HepG2 (cell line): ENCODE data around the gene HS3ST5. TPM values are rescaled to one million over a fixed set of nuclear protein-coding genes. Genes with fewer than 3 reads are reported as not detected.
A peak's percentile ranks its signal among the peaks of the same experiment; 100 is the strongest.

Source experiments
- ZNF292 ChIP-seq: sonication (generic); formaldehyde crosslinking; IDR thresholded peaks from 2 replicates; pipeline ENCODE4 v1.8.1; 2022; ENCODE audit warnings: mild to moderate bottlenecking, low read depth, missing genetic modification reagents, borderline replicate concordance
- polyA plus RNA-seq, 8 experiments: library from polyadenylated mRNA; depleted of rRNA in 3 of 8; stranded (reverse) in 7 of 8; unstranded in 1 of 8; fragments of >200 nt; fragmentation: Illumina TruSeq in 4 of 8; extraction: Trizol in 4 of 8; gene quantifications; 2 replicates each; pipeline versions ENCODE4 v1.2.1 to v1.2.3, GENCODE V29; 2011 to 2016; ENCODE audit warnings: low read depth in 4 of 8, missing spikeins in 1 of 8, mixed read lengths in 1 of 8; ENCODE audit not compliant: insufficient read depth in 1 of 8
- total RNA-seq, 5 experiments: library from RNA; depleted of rRNA; stranded (reverse); fragments of >200 nt; fragmentation: Illumina TruSeq; extraction: Trizol; gene quantifications; 2 replicates each; pipeline ENCODE4 v1.2.3, GENCODE V29; 2016; ENCODE audit warnings: low read depth in 1 of 5
- TF ChIP-seq, protein P1 (sequence below): sonication (generic); formaldehyde crosslinking; IDR thresholded peaks from 2 replicates; pipeline ENCODE4 v1.8.0; 2022; ENCODE audit warnings: mild to moderate bottlenecking, missing genetic modification reagents
- TF ChIP-seq, protein P2 (sequence below): sonication (generic); formaldehyde crosslinking; IDR thresholded peaks from 2 replicates; pipeline ENCODE4 v1.5.0; 2020; ENCODE audit warnings: mild to moderate bottlenecking, missing genetic modification reagents
- TF ChIP-seq, protein P3 (sequence below): sonication (generic); formaldehyde crosslinking; conservative IDR thresholded peaks from 2 replicates; pipeline ENCODE4 v1.4.0; 2020; ENCODE audit warnings: mild to moderate bottlenecking, missing genetic modification reagents, moderate library complexity

HS3ST5 gene
- total and polyA plus RNA-seq, 2 of the 13 experiments (the other 11 are each of a cell fraction or from before 2014, with no cell fraction given) = 1.1 to 1.6 TPM

DNA sequence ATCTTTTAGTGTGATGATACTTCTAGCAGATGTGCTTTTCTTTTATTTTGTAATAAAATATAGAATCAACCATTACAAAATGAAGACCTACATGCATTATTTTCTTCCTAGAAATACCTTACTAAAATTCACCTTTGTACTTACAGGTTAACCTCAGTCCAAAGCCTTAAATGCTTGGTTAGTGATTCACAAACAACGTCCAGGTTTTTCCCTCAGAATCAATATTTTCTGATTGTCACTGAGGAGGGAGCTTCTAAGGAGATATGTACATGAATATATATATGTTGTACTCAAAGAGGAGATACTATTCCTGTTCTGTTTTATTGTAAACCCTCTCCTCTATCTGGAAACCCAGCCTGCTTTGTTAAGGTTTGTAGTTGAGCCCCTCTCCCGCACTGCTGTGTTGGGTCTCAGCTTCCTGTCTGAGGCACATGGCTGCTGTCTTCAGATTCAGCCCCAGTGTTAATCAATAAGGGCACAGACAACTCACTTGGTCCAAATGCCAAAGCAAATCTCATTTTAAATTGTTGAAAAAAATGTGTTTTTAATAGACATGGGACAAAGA is 33.9 kb upstream of the HS3ST5 start (continued):
- TF ChIP-seq, protein P1, sequence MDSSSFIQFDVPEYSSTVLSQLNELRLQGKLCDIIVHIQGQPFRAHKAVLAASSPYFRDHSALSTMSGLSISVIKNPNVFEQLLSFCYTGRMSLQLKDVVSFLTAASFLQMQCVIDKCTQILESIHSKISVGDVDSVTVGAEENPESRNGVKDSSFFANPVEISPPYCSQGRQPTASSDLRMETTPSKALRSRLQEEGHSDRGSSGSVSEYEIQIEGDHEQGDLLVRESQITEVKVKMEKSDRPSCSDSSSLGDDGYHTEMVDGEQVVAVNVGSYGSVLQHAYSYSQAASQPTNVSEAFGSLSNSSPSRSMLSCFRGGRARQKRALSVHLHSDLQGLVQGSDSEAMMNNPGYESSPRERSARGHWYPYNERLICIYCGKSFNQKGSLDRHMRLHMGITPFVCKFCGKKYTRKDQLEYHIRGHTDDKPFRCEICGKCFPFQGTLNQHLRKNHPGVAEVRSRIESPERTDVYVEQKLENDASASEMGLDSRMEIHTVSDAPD (CRISPR knock-in tag) = no peak
- TF ChIP-seq ZNF292 (CRISPR knock-in tag) = no peak
- TF ChIP-seq, protein P2, sequence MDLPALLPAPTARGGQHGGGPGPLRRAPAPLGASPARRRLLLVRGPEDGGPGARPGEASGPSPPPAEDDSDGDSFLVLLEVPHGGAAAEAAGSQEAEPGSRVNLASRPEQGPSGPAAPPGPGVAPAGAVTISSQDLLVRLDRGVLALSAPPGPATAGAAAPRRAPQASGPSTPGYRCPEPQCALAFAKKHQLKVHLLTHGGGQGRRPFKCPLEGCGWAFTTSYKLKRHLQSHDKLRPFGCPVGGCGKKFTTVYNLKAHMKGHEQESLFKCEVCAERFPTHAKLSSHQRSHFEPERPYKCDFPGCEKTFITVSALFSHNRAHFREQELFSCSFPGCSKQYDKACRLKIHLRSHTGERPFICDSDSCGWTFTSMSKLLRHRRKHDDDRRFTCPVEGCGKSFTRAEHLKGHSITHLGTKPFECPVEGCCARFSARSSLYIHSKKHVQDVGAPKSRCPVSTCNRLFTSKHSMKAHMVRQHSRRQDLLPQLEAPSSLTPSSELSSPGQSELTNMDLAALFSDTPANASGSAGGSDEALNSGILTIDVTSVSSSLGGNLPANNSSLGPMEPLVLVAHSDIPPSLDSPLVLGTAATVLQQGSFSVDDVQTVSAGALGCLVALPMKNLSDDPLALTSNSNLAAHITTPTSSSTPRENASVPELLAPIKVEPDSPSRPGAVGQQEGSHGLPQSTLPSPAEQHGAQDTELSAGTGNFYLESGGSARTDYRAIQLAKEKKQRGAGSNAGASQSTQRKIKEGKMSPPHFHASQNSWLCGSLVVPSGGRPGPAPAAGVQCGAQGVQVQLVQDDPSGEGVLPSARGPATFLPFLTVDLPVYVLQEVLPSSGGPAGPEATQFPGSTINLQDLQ (CRISPR knock-in tag) = no peak
- TF ChIP-seq, protein P3, sequence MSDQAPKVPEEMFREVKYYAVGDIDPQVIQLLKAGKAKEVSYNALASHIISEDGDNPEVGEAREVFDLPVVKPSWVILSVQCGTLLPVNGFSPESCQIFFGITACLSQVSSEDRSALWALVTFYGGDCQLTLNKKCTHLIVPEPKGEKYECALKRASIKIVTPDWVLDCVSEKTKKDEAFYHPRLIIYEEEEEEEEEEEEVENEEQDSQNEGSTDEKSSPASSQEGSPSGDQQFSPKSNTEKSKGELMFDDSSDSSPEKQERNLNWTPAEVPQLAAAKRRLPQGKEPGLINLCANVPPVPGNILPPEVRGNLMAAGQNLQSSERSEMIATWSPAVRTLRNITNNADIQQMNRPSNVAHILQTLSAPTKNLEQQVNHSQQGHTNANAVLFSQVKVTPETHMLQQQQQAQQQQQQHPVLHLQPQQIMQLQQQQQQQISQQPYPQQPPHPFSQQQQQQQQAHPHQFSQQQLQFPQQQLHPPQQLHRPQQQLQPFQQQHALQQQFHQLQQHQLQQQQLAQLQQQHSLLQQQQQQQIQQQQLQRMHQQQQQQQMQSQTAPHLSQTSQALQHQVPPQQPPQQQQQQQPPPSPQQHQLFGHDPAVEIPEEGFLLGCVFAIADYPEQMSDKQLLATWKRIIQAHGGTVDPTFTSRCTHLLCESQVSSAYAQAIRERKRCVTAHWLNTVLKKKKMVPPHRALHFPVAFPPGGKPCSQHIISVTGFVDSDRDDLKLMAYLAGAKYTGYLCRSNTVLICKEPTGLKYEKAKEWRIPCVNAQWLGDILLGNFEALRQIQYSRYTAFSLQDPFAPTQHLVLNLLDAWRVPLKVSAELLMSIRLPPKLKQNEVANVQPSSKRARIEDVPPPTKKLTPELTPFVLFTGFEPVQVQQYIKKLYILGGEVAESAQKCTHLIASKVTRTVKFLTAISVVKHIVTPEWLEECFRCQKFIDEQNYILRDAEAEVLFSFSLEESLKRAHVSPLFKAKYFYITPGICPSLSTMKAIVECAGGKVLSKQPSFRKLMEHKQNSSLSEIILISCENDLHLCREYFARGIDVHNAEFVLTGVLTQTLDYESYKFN (CRISPR knock-in tag) = peak; percentile 70
- TF ChIP-seq, all 625 proteins: peak for 22
